Suprapubic skin (tissue), 4 donors: ENCODE results near the gene CA9. TPM values are rescaled to one million over a fixed set of nuclear protein-coding genes. Genes with fewer than 3 reads are reported as not detected.
A peak's percentile ranks its signal among the peaks of the same experiment; 100 is the strongest.

Experiments used
- DNase-seq, 2 donors: peaks; one replicate each; pipeline ENCODE4 v3.0.0-alpha.2; 2019; ENCODE audit warnings: low spot score in 2 of 2
- H3K27ac ChIP-seq: fragments of 200-600 bp; sonication (generic); one replicate; pipeline ENCODE4 v1.5.1; 2019
- H3K27me3 ChIP-seq: fragments of 200-600 bp; sonication (generic); one replicate; pipeline ENCODE4 v1.5.1; 2019
- H3K36me3 ChIP-seq: fragments of 200-600 bp; sonication (generic); one replicate; pipeline ENCODE4 v1.5.1; 2019
- H3K4me1 ChIP-seq: fragments of 200-600 bp; sonication (generic); one replicate; pipeline ENCODE4 v1.5.1; 2019
- H3K4me3 ChIP-seq: fragments of 200-600 bp; sonication (generic); one replicate; pipeline ENCODE4 v1.5.1; 2019; ENCODE audit warnings: mild to moderate bottlenecking
- H3K9me3 ChIP-seq: fragments of 200-600 bp; sonication (generic); one replicate; pipeline ENCODE4 v1.5.1; 2019
- EP300 ChIP-seq: sonication (generic); formaldehyde crosslinking; IDR thresholded peaks from one replicate; pipeline ENCODE4 v1.6.1; 2017; ENCODE audit warnings: antibody characterized with exemption
- POLR2A ChIP-seq, 2 donors: fragments of 450-650 bp; IDR thresholded peaks; one replicate each; pipeline ENCODE4 v1.6.1; 2017; ENCODE audit warnings: antibody characterized with exemption in 2 of 2, mild to moderate bottlenecking in 2 of 2, moderate library complexity in 2 of 2
- POLR2AphosphoS5 ChIP-seq, 3 donors: sonication (generic); formaldehyde crosslinking; IDR thresholded peaks; one replicate each; pipeline ENCODE4 v1.6.1; 2017; ENCODE audit warnings: antibody characterized with exemption in 3 of 3
- WGBS: methylation state at CpG from one replicate; pipeline ENCODE4 v1.1.5; 2018; 5-methylcytosine and 5-hydroxymethylcytosine counted together
- total RNA-seq, 4 donors: library from RNA; depleted of rRNA; stranded (reverse); fragments of >200 nt; gene quantifications; one replicate each; pipeline ENCODE4 v1.1.0, GENCODE V29; 2016
- TF ChIP-seq, protein P1 (sequence below), 2 donors: fragments of 200-600 bp in 1 of 2; fragments of 450-650 bp in 1 of 2; sonication (generic) in 1 of 2; IDR thresholded peaks; one replicate each; pipeline ENCODE4 v1.5.1; 2016 to 2019; ENCODE audit warnings: antibody characterized with exemption in 2 of 2, mild to moderate bottlenecking in 1 of 2, moderate library complexity in 1 of 2

The CA9 gene
- total RNA-seq, 4 donors from 2014 or later: 2.1 to 5.7 (median 2.8) TPM; not detected in 1

DNA sequence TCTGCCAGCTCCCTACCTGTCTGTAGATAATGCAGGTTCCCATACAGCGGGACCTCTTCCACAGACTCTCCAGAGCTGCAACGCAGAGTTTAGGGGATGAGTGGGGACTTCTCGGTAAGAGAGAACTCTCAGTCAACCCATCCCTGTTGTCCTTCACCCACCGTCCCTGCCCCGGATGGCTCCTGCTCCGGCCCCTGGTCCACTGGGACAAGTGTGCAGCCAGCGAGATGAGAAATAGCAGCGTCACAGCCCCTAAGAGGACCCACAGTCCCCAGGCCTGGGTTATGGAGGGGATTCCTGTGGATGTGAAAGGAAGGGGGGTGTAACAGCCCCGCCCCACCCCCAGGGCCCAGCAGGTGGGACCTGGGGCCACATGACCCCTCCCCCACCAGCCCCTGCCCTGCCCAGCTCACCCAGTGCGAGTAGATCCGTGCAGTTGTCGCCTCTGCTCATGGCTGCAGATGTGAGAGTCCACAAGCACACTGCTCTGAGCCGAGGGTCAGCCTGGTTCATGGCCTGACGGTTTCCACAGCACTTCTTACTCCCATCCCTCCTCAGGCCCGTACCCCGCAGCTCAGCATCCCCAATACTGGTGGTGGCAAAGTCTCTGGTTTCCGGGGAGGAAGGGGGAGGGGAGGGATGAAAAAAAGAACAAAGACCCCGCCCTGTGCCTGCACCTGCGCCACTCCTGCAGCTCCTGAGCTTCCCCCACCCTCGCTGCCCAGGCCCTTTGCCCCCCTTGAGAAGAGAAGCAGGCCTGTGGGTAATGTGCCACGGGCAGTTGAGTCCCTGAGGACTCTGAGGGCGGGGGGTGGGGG lies 23.2 kb upstream of the CA9 start, which contains the start of gene SIT1:
SIT1 (minus strand) TSS at position 591 of the 818 bp plus-strand sequence; CDS start at position 513, 78 bp downstream.
- H3K27ac ChIP-seq: no peak within 1 kb of the TSS
- peak within 1 kb of the TSS; percentile 9 for H3K4me3 ChIP-seq
- WGBS: 75% methylated on average over 11 of the region's 22 CpGs
- DNase-seq: peak in 1 of 2 donors; percentile 59
- no peaks in the 10 kb centered on the region for H3K9me3 ChIP-seq
- TF ChIP-seq POLR2A (IDR thresholded peaks at IDR 0.05) (no peak), EP300 (no peak), POLR2AphosphoS5 (IDR thresholded peaks at IDR 0.05) (no peak)
- TF ChIP-seq, protein P1, sequence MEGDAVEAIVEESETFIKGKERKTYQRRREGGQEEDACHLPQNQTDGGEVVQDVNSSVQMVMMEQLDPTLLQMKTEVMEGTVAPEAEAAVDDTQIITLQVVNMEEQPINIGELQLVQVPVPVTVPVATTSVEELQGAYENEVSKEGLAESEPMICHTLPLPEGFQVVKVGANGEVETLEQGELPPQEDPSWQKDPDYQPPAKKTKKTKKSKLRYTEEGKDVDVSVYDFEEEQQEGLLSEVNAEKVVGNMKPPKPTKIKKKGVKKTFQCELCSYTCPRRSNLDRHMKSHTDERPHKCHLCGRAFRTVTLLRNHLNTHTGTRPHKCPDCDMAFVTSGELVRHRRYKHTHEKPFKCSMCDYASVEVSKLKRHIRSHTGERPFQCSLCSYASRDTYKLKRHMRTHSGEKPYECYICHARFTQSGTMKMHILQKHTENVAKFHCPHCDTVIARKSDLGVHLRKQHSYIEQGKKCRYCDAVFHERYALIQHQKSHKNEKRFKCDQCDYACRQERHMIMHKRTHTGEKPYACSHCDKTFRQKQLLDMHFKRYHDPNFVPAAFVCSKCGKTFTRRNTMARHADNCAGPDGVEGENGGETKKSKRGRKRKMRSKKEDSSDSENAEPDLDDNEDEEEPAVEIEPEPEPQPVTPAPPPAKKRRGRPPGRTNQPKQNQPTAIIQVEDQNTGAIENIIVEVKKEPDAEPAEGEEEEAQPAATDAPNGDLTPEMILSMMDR (IDR thresholded peaks at IDR 0.05): no peak
- no peaks in the 10 kb centered on the region for H3K36me3 ChIP-seq
- no peaks in the 10 kb centered on the region for H3K27me3 ChIP-seq
- H3K4me1 ChIP-seq: peaks cover 34% of the 10 kb centered on the region

DNA sequence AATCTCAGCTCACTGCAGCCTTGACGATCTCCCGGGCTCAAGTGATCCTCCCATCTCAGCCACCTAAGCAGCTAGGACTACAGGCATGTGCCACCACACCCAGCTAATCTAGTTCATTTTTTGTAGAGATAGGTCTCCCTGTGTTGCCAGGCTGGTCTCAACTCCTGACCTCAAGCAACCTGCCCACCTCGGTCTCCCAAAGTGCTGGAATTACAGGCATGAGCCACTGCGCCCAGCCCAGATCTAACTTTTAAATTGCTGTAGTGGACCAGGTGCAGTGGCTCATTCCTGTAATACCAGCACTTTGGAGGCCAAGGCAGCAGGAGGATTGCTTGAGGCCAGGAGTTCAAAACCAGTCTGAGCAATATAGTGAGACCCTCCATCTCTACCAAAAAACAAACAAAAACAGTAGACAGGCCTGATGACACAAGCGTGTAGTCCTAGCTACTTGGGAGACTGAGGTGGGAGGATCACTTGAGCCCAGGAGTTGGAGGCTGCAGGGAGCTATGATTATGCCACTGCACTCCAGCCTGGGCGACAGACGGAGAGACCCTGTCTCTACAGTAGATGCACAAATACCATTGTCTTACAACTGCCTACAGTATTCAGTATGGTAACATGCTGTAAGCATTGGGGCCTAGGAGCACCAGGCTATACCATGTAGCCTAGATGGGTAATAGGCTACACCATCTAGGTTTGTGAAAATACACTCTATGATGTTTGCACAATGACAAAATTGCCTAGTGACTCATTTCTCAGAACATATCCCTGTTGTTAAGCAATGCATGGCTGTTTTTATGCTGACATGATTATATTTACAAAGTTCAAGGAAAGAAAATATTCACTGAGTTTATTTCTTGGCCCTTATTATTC lies 21.5 kb upstream of the CA9 start:
- no peaks in the 10 kb centered on the region for H3K9me3 ChIP-seq
- no peak overlapping the region for H3K27ac ChIP-seq
- DNase-seq: peak in 1 of 2 donors; percentile 10
- 69% methylated on average over 7 of the region's 7 CpGs for WGBS
- H3K36me3 ChIP-seq: no peaks in the 10 kb centered on the region
- H3K4me1 ChIP-seq: peaks cover 28% of the 10 kb centered on the region
- H3K4me3 ChIP-seq: no peak overlapping the region
- TF ChIP-seq POLR2AphosphoS5 (IDR thresholded peaks at IDR 0.05) (no peak), EP300 (no peak), POLR2A (IDR thresholded peaks at IDR 0.05) (no peak)
- TF ChIP-seq, protein P1 (IDR thresholded peaks at IDR 0.05): no peak
- no peaks in the 10 kb centered on the region for H3K27me3 ChIP-seq

DNA sequence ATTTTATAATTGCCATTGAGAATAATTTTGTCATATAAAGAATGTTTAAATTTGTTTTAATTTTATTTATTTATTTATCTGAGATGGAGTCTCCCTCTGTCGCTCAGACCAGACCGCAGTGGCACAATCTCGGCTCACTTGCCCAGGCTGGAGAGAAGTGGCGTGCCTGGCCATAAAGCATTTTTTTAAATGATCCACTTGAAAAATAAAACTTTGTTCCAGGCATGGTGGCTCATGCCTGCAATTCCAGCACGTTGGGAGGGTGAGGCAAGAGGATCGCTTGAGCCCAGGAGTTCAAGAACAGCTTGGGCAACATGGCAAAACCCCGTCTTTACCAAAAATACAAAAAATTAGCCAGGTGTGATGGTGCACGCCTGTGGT lies 20.9 kb upstream of the CA9 start:
- no peak overlapping the region for H3K4me3 ChIP-seq
- H3K36me3 ChIP-seq: no peaks in the 10 kb centered on the region
- WGBS: 88% methylated on average over 8 of the region's 8 CpGs
- peak in 1 of 2 donors; percentile 41 for DNase-seq
- H3K4me1 ChIP-seq: peaks cover 28% of the 10 kb centered on the region
- TF ChIP-seq POLR2AphosphoS5 (IDR thresholded peaks at IDR 0.05): no peak
- TF ChIP-seq POLR2A (IDR thresholded peaks at IDR 0.05): no peak
- TF ChIP-seq EP300: no peak
- TF ChIP-seq, protein P1 (IDR thresholded peaks at IDR 0.05): no peak
- no peaks in the 10 kb centered on the region for H3K9me3 ChIP-seq
- H3K27ac ChIP-seq: no peak overlapping the region
- no peaks in the 10 kb centered on the region for H3K27me3 ChIP-seq

DNA sequence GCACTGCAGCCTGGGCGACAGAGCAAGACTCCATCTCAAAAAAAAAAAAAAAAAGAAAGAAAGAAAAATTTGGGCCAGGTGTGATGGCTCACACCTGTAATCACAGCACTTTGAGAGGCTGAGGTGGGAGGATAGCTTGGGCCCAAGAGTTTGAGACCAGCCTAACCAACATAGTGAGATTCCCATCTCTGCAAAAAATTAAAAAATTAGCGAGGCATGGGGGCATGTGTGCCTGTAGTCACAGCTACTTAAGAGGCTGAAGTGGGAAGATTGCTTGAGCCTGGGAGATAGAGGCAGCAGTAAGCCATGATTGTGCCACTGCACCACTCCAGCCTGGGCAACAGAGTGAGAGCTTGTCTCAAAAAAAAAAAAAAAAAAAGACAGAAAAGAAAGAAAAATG lies 20.1 kb upstream of the CA9 start:
- peak in 1 of 2 donors; percentile 1 for DNase-seq
- H3K27ac ChIP-seq: no peak overlapping the region
- peaks cover 28% of the 10 kb centered on the region for H3K4me1 ChIP-seq
- WGBS: 92% methylated on average over 2 of the region's 2 CpGs
- no peaks in the 10 kb centered on the region for H3K9me3 ChIP-seq
- H3K36me3 ChIP-seq: no peaks in the 10 kb centered on the region
- H3K4me3 ChIP-seq: no peak overlapping the region
- H3K27me3 ChIP-seq: no peaks in the 10 kb centered on the region
- TF ChIP-seq POLR2A (IDR thresholded peaks at IDR 0.05) (no peak), EP300 (no peak), POLR2AphosphoS5 (IDR thresholded peaks at IDR 0.05) (no peak)
- TF ChIP-seq, protein P1 (IDR thresholded peaks at IDR 0.05): no peak

DNA sequence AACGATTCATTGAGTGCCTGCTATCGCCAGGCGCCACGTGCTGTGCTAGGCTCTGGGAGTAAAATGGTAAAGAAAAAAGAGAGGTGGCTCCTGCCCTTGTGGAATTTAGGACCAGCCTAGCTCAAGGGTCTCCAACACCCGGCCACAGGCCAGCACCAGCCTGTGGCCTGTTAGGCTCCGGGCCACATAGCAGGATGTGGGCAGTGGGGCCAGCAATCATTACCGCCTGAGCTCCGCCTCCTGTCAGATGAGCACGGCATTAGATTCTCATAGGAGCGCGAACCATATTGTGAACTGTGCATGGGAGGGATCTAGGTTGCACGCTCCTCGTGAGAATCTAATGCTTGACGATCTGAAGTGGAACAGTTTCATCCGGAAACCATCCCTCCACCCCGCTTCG lies 17.4 kb upstream of the CA9 start:
- Histone ChIP-seq H3K9me3 (no peaks in the 10 kb centered on the region), H3K4me1 (peaks cover 43% of the 10 kb centered on the region), H3K27me3 (no peaks in the 10 kb centered on the region), H3K4me3 (no peak overlapping the region), H3K27ac (no peak overlapping the region), H3K36me3 (peaks cover 4% of the 10 kb centered on the region)
- no peak for TF ChIP-seq POLR2AphosphoS5 (IDR thresholded peaks at IDR 0.05)
- TF ChIP-seq, protein P1 (IDR thresholded peaks at IDR 0.05): no peak
- no peak for TF ChIP-seq EP300
- no peak for TF ChIP-seq POLR2A (IDR thresholded peaks at IDR 0.05)
- DNase-seq: no peak
- 86% methylated on average over 17 of the region's 17 CpGs for WGBS
